Urothelium cell line (cell line): Measurements from ENCODE around the gene C20orf141.
"Not testable (repeated sequence)": the region's sequence is repeated elsewhere in the genome, so short reads cannot be mapped to it uniquely, and the experiment has no call there.

Experiments used
- DNase-seq: peaks from one replicate; pipeline ENCODE4 v3.0.0; 2011; ENCODE audit warnings: low spot score, mixed read lengths
- FAIRE-seq: peaks from 2 replicates; lab custom pipeline; 2011; peaks lifted over from hg19 to GRCh38; lab: Jason Lieb, UNC

C20orf141 gene

GRCh38 chr20:2817891-2818595 lies 3.3 kb downstream of the C20orf141 start:
- FAIRE-seq (no peak), DNase-seq (no peak)

- FAIRE-seq: no peak
- peak; percentile 30 for DNase-seq
Observed at GRCh38 chr20:2820084-2820895, 5.5 kb downstream of the C20orf141 start.

- no peak for DNase-seq
- no peak for FAIRE-seq
Observed at GRCh38 chr20:2820896-2821869, 6.4 kb downstream of the C20orf141 start.

GRCh38 chr20:2822073-2822472 lies 7.3 kb downstream of the C20orf141 start:
- no peak for FAIRE-seq

GRCh38 chr20:2825761-2826160 lies 11.0 kb downstream of the C20orf141 start:
- FAIRE-seq: no peak
- no peak for DNase-seq

More at GRCh38 chr20:2822073-2822472, 7.3 kb downstream of the C20orf141 start:
- DNase-seq: peak; percentile 27

- FAIRE-seq: no peak
- no peak for DNase-seq
Observed at GRCh38 chr20:2826655-2827054, 11.9 kb downstream of the C20orf141 start.

- FAIRE-seq (no peak), DNase-seq (no peak)
Observed at GRCh38 chr20:2829376-2829775, 14.6 kb downstream of the C20orf141 start.

GRCh38 chr20:2831206-2831605 lies 16.4 kb downstream of the C20orf141 start:
- not testable (repeated sequence) for FAIRE-seq

GRCh38 chr20:2833761-2834160 lies 19.0 kb downstream of the C20orf141 start:
- DNase-seq: no peak
- FAIRE-seq: no peak

More at GRCh38 chr20:2831206-2831605, 16.4 kb downstream of the C20orf141 start:
- DNase-seq: not testable (repeated sequence)

- no peak for FAIRE-seq
- DNase-seq: no peak
Observed at GRCh38 chr20:2834401-2835110, 19.8 kb downstream of the C20orf141 start.

GRCh38 chr20:2835331-2835796 lies 20.6 kb downstream of the C20orf141 start:
- no peak for FAIRE-seq
- no peak for DNase-seq

GRCh38 chr20:2836035-2836434 lies 21.2 kb downstream of the C20orf141 start:
- FAIRE-seq (no peak), DNase-seq (no peak)

- no peak for DNase-seq
- FAIRE-seq: no peak
Observed at GRCh38 chr20:2837221-2837960, 22.6 kb downstream of the C20orf141 start.

- no peak for FAIRE-seq
- DNase-seq: no peak
Observed at GRCh38 chr20:2838170-2838797, 23.5 kb downstream of the C20orf141 start.

GRCh38 chr20:2838847-2839671 lies 24.3 kb downstream of the C20orf141 start:
- peak; percentile 5 for FAIRE-seq
- no peak for DNase-seq

- no peak for DNase-seq
- FAIRE-seq: no peak
Observed at GRCh38 chr20:2839732-2840137, 24.9 kb downstream of the C20orf141 start.

GRCh38 chr20:2840138-2840966 lies 25.6 kb downstream of the C20orf141 start, which contains the start of the genes PCED1A and VPS16:
Gene PCED1A, minus strand, starts transcription at chr20:2840655. Its CDS starts 743 bp downstream, at chr20:2839912.
Gene VPS16, plus strand, starts transcription at chr20:2840745. Its CDS starts 30 bp downstream, at chr20:2840775.
- DNase-seq (peak; percentile 97), FAIRE-seq (peak; percentile 40)
